ENCODE results near the gene CCR5. TPM values are rescaled to one million over a fixed set of nuclear protein-coding genes. Genes with fewer than 3 reads are reported as not detected.

The CCR5 gene
- total and polyA plus RNA-seq, 10 donors = 2.0 to 15.5 (median 6.8) TPM

- no peaks in the 10 kb centered on the region for H3K9me3 ChIP-seq
- 69 to 78% (median 74%) methylated on average over 8 of the region's 8 CpGs for WGBS, 5 donors
- TF ChIP-seq POLR2A (IDR thresholded peaks at IDR 0.05) (no peak), POLR2AphosphoS5 (IDR thresholded peaks at IDR 0.05) (no peak), CTCF (IDR thresholded peaks at IDR 0.05 in 8 of 11, conservative IDR thresholded peaks at IDR 0.05 in 3 of 11) (no peak)
- no peaks in the 10 kb centered on the region for H3K27me3 ChIP-seq (replicated peaks in 1 of 7)
- no peak overlapping the region for H3K4me3 ChIP-seq
- intact Hi-C loops (cut with DNase I; ENCODE audit: low total_unique reads) = no loop called here
- no peaks in the 10 kb centered on the region for H3K36me3 ChIP-seq
- H3K27ac ChIP-seq = peak overlapping the region in 2 of 8 donors; percentile 19 to 65
- DNase-seq = no peak
- H3K4me1 ChIP-seq = peaks cover 0 to 50% (median 25%) of the 10 kb centered on the region in 6 donors
Measured at GRCh38 chr3:46393554-46394434, 23.0 kb downstream of the CCR5 start.

GRCh38 chr3:46395210-46395661, 24.5 kb downstream of the CCR5 start:
- 53 to 71% (median 64%) methylated on average over 6 of the region's 6 CpGs for WGBS, 5 donors
- peaks cover 0 to 62% (median 27%) of the 10 kb centered on the region in 6 donors for H3K4me1 ChIP-seq
- H3K9me3 ChIP-seq = no peaks in the 10 kb centered on the region
- H3K36me3 ChIP-seq = no peaks in the 10 kb centered on the region
- no peak for DNase-seq
- intact Hi-C loops (cut with DNase I; ENCODE audit: low total_unique reads) = no loop called here
- TF ChIP-seq POLR2AphosphoS5 (IDR thresholded peaks at IDR 0.05) = peak in 1 of 3 donors; percentile 45
- peak in 2 of 11 experiments; percentile 11 to 18 for TF ChIP-seq CTCF (IDR thresholded peaks at IDR 0.05 in 8 of 11, conservative IDR thresholded peaks at IDR 0.05 in 3 of 11)
- no peak for TF ChIP-seq POLR2A (IDR thresholded peaks at IDR 0.05)
- no peaks in the 10 kb centered on the region for H3K27me3 ChIP-seq (replicated peaks in 1 of 7)
- peak overlapping the region in 7 of 8 donors; percentile 30 to 65 (median 55) for H3K27ac ChIP-seq
- H3K4me3 ChIP-seq = no peak overlapping the region

- Histone ChIP-seq H3K4me1 (peaks cover 0 to 62% (median 27%) of the 10 kb centered on the region in 6 donors), H3K36me3 (no peaks in the 10 kb centered on the region), H3K27ac (peak overlapping the region in 7 of 8 donors; percentile 30 to 65 (median 55)), H3K9me3 (no peaks in the 10 kb centered on the region), H3K27me3 (replicated peaks in 1 of 7) (no peaks in the 10 kb centered on the region), H3K4me3 (no peak overlapping the region)
- DNase-seq = no peak
- WGBS, 5 donors = 24 to 41% (median 36%) methylated on average over 6 of the region's 6 CpGs
- intact Hi-C loops (cut with DNase I; ENCODE audit: low total_unique reads) = no loop called here
- no peak for TF ChIP-seq POLR2A (IDR thresholded peaks at IDR 0.05)
- no peak for TF ChIP-seq POLR2AphosphoS5 (IDR thresholded peaks at IDR 0.05)
- no peak for TF ChIP-seq CTCF (IDR thresholded peaks at IDR 0.05 in 8 of 11, conservative IDR thresholded peaks at IDR 0.05 in 3 of 11)
Measured at GRCh38 chr3:46395766-46396530, 25.2 kb downstream of the CCR5 start.
